HEK293 (cell line): ENCODE measurements around the gene MRPL43.

ENCODE experiments used
- CTCF ChIA-PET: fragments of 350-600 bp; formaldehyde crosslinking; extraction: SDS; loops from one replicate; lab custom pipeline; 2021; ENCODE audit warnings: antibody characterized with exemption; lab: Yijun Ruan, JAX
- POLR2A ChIA-PET: fragments of 300-600 bp; formaldehyde crosslinking; extraction: SDS; loops from one replicate; lab custom pipeline; 2020; ENCODE audit warnings: antibody characterized with exemption, inconsistent platforms; lab: Yijun Ruan, JAX
- H3K27ac ChIP-seq: fragments of 200-500 bp; sonication (Bioruptor generic); 2 replicates; pipeline ENCODE4 v1.5.1; 2014; ENCODE audit warnings: low read depth, low read length, control low read depth, inconsistent platforms; ENCODE audit errors: extremely low read depth
- H3K36me3 ChIP-seq, 2 experiments: fragments of 200-500 bp in 1 of 2; sonication (Bioruptor generic) in 1 of 2; 1 replicate in 1 of 2; 2 replicates in 1 of 2; pipeline ENCODE4 v1.5.1; 2014 to 2017; ENCODE audit warnings: inconsistent platforms in 2 of 2, low read length in 2 of 2; ENCODE audit not compliant: control insufficient read depth in 2 of 2, insufficient read depth in 1 of 2
- H3K4me1 ChIP-seq: fragments of 200-500 bp; sonication (Bioruptor generic); 2 replicates; pipeline ENCODE4 v1.5.1; 2014; ENCODE audit warnings: mild to moderate bottlenecking, low read length, inconsistent platforms; ENCODE audit not compliant: control insufficient read depth, insufficient read depth
- H3K4me3 ChIP-seq: 2 replicates; pipeline ENCODE4 v1.5.1; 2011; ENCODE audit warnings: low read depth, mild to moderate bottlenecking, control low read depth, low read length, moderate library complexity
- H3K9me3 ChIP-seq: fragments of 200-500 bp; sonication (Bioruptor generic); 2 replicates; pipeline ENCODE4 v1.5.1; 2014; ENCODE audit warnings: low read depth, low read length, inconsistent platforms; ENCODE audit not compliant: control insufficient read depth, insufficient read depth
- KLF9 ChIP-seq: fragments of 450-650 bp; formaldehyde crosslinking; IDR thresholded peaks from 2 replicates; pipeline ENCODE4 v1.5.1; 2016; ENCODE audit warnings: missing biosample characterization, missing genetic modification characterization, low read depth
- MZF1 ChIP-seq: fragments of 450-650 bp; formaldehyde crosslinking; IDR thresholded peaks from 2 replicates; pipeline ENCODE4 v1.5.1; 2017; ENCODE audit warnings: missing biosample characterization, missing genetic modification characterization, borderline replicate concordance
- PRDM1 ChIP-seq: fragments of 450-650 bp; formaldehyde crosslinking; IDR thresholded peaks from 2 replicates; pipeline ENCODE4; 2016; ENCODE audit warnings: missing biosample characterization, missing genetic modification characterization
- RBAK ChIP-seq: fragments of 450-650 bp; formaldehyde crosslinking; IDR thresholded peaks from 2 replicates; pipeline ENCODE4 v1.5.1; 2016; ENCODE audit warnings: missing biosample characterization, missing genetic modification characterization
- SALL2 ChIP-seq: fragments of 450-650 bp; formaldehyde crosslinking; IDR thresholded peaks from 2 replicates; pipeline ENCODE4 v1.5.0; 2017; ENCODE audit warnings: missing biosample characterization, mild to moderate bottlenecking, missing genetic modification characterization, borderline replicate concordance
- SP3 ChIP-seq: fragments of 450-650 bp; formaldehyde crosslinking; IDR thresholded peaks from 2 replicates; pipeline ENCODE4 v1.5.1; 2016; ENCODE audit warnings: missing biosample characterization, missing genetic modification characterization
- TCF7L2 ChIP-seq: IDR thresholded peaks from 2 replicates; pipeline ENCODE4 v1.6.1; 2011; ENCODE audit warnings: low read depth, mild to moderate bottlenecking, inconsistent platforms, low read length, moderate library complexity, borderline replicate concordance
- WT1 ChIP-seq: fragments of 450-650 bp; formaldehyde crosslinking; IDR thresholded peaks from 2 replicates; pipeline ENCODE4 v1.5.1; 2016; ENCODE audit warnings: missing biosample characterization, missing genetic modification characterization
- ZNF10 ChIP-seq: fragments of 450-650 bp; formaldehyde crosslinking; IDR thresholded peaks from 2 replicates; pipeline ENCODE4 v1.5.1; 2017; ENCODE audit warnings: missing biosample characterization, missing genetic modification characterization
- ZNF121 ChIP-seq: fragments of 450-650 bp; formaldehyde crosslinking; IDR thresholded peaks from 2 replicates; pipeline ENCODE4 v1.5.1; 2016; ENCODE audit warnings: missing biosample characterization, missing genetic modification characterization
- ZNF18 ChIP-seq: fragments of 450-650 bp; formaldehyde crosslinking; IDR thresholded peaks from 2 replicates; pipeline ENCODE4 v1.5.1; 2016; ENCODE audit warnings: missing biosample characterization, missing genetic modification characterization
- ZNF311 ChIP-seq: fragments of 450-650 bp; formaldehyde crosslinking; IDR thresholded peaks from 2 replicates; pipeline ENCODE4 v1.5.1; 2017; ENCODE audit warnings: missing biosample characterization, missing genetic modification characterization, borderline replicate concordance
- ZNF324 ChIP-seq: fragments of 450-650 bp; formaldehyde crosslinking; IDR thresholded peaks from 2 replicates; pipeline ENCODE4 v1.5.1; 2016; ENCODE audit warnings: missing biosample characterization, missing genetic modification characterization
- ZNF341 ChIP-seq: fragments of 450-650 bp; formaldehyde crosslinking; IDR thresholded peaks from 2 replicates; pipeline ENCODE4; 2016; ENCODE audit warnings: low read depth, missing biosample characterization, missing genetic modification characterization
- ZNF404 ChIP-seq: fragments of 450-650 bp; formaldehyde crosslinking; IDR thresholded peaks from 2 replicates; pipeline ENCODE4 v1.5.1; 2017; ENCODE audit warnings: missing biosample characterization, missing genetic modification characterization
- ZNF473 ChIP-seq: fragments of 450-650 bp; formaldehyde crosslinking; IDR thresholded peaks from 2 replicates; pipeline ENCODE4 v1.5.1; 2017; ENCODE audit warnings: missing biosample characterization, missing genetic modification characterization
- ZNF510 ChIP-seq: fragments of 450-650 bp; formaldehyde crosslinking; IDR thresholded peaks from 2 replicates; pipeline ENCODE4 v1.5.1; 2018; ENCODE audit warnings: mild to moderate bottlenecking, missing genetic modification characterization, missing biosample characterization; ENCODE audit not compliant: insufficient replicate concordance
- ZNF514 ChIP-seq: fragments of 450-650 bp; formaldehyde crosslinking; IDR thresholded peaks from 2 replicates; pipeline ENCODE4 v1.5.1; 2016; ENCODE audit warnings: missing biosample characterization, missing genetic modification characterization
- ZNF623 ChIP-seq: fragments of 450-650 bp; formaldehyde crosslinking; IDR thresholded peaks from 2 replicates; pipeline ENCODE4 v1.5.1; 2016; ENCODE audit warnings: missing biosample characterization, missing genetic modification characterization
- ZNF645 ChIP-seq: fragments of 450-650 bp; formaldehyde crosslinking; IDR thresholded peaks from 2 replicates; pipeline ENCODE4; 2016; ENCODE audit warnings: missing biosample characterization, missing genetic modification characterization
- ZNF658 ChIP-seq: fragments of 450-650 bp; formaldehyde crosslinking; IDR thresholded peaks from 2 replicates; pipeline ENCODE4; 2016; ENCODE audit warnings: missing biosample characterization, missing genetic modification characterization
- ZNF701 ChIP-seq: fragments of 450-650 bp; formaldehyde crosslinking; IDR thresholded peaks from 2 replicates; pipeline ENCODE4 v1.5.1; 2016; ENCODE audit warnings: missing biosample characterization, missing genetic modification characterization
- ZNF747 ChIP-seq: fragments of 450-650 bp; formaldehyde crosslinking; IDR thresholded peaks from 2 replicates; pipeline ENCODE4 v1.5.1; 2016; ENCODE audit warnings: missing biosample characterization, missing genetic modification characterization
- ZNF768 ChIP-seq: fragments of 450-650 bp; formaldehyde crosslinking; IDR thresholded peaks from 2 replicates; pipeline ENCODE4 v1.5.1; 2018; ENCODE audit warnings: missing biosample characterization, mild to moderate bottlenecking, missing genetic modification characterization
- ZNF791 ChIP-seq: fragments of 450-650 bp; formaldehyde crosslinking; IDR thresholded peaks from 2 replicates; pipeline ENCODE4 v1.5.1; 2016; ENCODE audit warnings: missing biosample characterization, missing genetic modification characterization
- ZNF792 ChIP-seq: fragments of 450-650 bp; formaldehyde crosslinking; IDR thresholded peaks from 2 replicates; pipeline ENCODE4 v1.5.1; 2016; ENCODE audit warnings: missing biosample characterization, missing genetic modification characterization
- ZNF830 ChIP-seq: fragments of 450-650 bp; IDR thresholded peaks from 2 replicates; pipeline ENCODE4 v1.5.0; 2018; ENCODE audit warnings: missing biosample characterization, missing genetic modification characterization, low read depth, mild to moderate bottlenecking, moderate library complexity
- ZSCAN18 ChIP-seq: fragments of 450-650 bp; formaldehyde crosslinking; IDR thresholded peaks from 2 replicates; pipeline ENCODE4 v1.5.1; 2016; ENCODE audit warnings: missing biosample characterization, missing genetic modification characterization
- ZSCAN23 ChIP-seq: fragments of 450-650 bp; formaldehyde crosslinking; IDR thresholded peaks from 2 replicates; pipeline ENCODE4 v1.5.1; 2016; ENCODE audit warnings: missing biosample characterization, missing genetic modification characterization

The MRPL43 gene

GRCh38 chr10:100978901-100979195 lies 8.4 kb downstream of the MRPL43 start (continued):
- TF ChIP-seq ZNF701 (tag by site-specific recombination), result no peak
- TF ChIP-seq ZNF658 (tag by site-specific recombination), result no peak
- no peak for TF ChIP-seq KLF9 (tag by site-specific recombination)
- no peak for TF ChIP-seq MZF1 (tag by site-specific recombination)
- TF ChIP-seq ZSCAN18, result no peak
- TF ChIP-seq ZNF792 (tag by site-specific recombination), result no peak
- TF ChIP-seq ZNF121 (tag by site-specific recombination), result no peak
- no peak for TF ChIP-seq ZNF404 (tag by site-specific recombination)
- TF ChIP-seq ZNF645 (tag by site-specific recombination), result no peak

GRCh38 chr10:100978121-100978900 lies 9.0 kb downstream of the MRPL43 start:
- H3K36me3 ChIP-seq, result peaks cover 8 to 55% of the 10 kb centered on the region in 2 experiments
- POLR2A ChIA-PET, result no interaction called here
- H3K27ac ChIP-seq, result no peak overlapping the region
- no peak overlapping the region for H3K4me3 ChIP-seq
- CTCF ChIA-PET, result interaction anchor here (0.6 kb wide), 1 partner anchor 34 kb away, joined by 3 read pairs; no protein-coding TSS in a partner anchor
- no peaks in the 10 kb centered on the region for H3K4me1 ChIP-seq
- TF ChIP-seq ZNF747 (tag by site-specific recombination), result no peak
- TF ChIP-seq ZNF10, result no peak
- no peak for TF ChIP-seq SALL2 (tag by site-specific recombination)
- no peak for TF ChIP-seq SP3 (tag by site-specific recombination)
- TF ChIP-seq ZSCAN23, result no peak
- TF ChIP-seq ZNF830 (tag by site-specific recombination), result no peak
- no peak for TF ChIP-seq ZNF658 (tag by site-specific recombination)
- TF ChIP-seq RBAK (tag by site-specific recombination), result no peak
- TF ChIP-seq ZNF623 (tag by site-specific recombination), result no peak
- TF ChIP-seq ZNF514 (tag by site-specific recombination), result no peak
- TF ChIP-seq ZNF324 (tag by site-specific recombination), result no peak
- TF ChIP-seq PRDM1 (tag by site-specific recombination), result no peak
- H3K9me3 ChIP-seq, result no peaks in the 10 kb centered on the region

GRCh38 chr10:100977436-100977835 lies 9.9 kb downstream of the MRPL43 start:
- ChIA-PET POLR2A (no interaction called here), CTCF (interaction anchor here (0.6 kb wide), 1 partner anchor 11 kb away, joined by 3 read pairs; no protein-coding TSS in a partner anchor)
- Histone ChIP-seq H3K4me3 (no peak overlapping the region), H3K27ac (no peak overlapping the region), H3K9me3 (no peaks in the 10 kb centered on the region), H3K4me1 (no peaks in the 10 kb centered on the region)
- TF ChIP-seq ZNF791 (no peak), ZNF658 (tag by site-specific recombination) (no peak), ZNF768 (tag by site-specific recombination) (no peak), ZNF510 (tag by site-specific recombination) (no peak), ZNF341 (tag by site-specific recombination) (no peak), SP3 (tag by site-specific recombination) (no peak), ZNF473 (no peak), WT1 (no peak), ZNF311 (tag by site-specific recombination) (no peak), TCF7L2 (no peak), ZNF18 (no peak)
- TF ChIP-seq, all 188 proteins: peak for 0
- peaks cover 8 to 47% of the 10 kb centered on the region in 2 experiments for H3K36me3 ChIP-seq
